ENCODE measurements around the gene STXBP6.
"Not testable (repeated sequence)": the region's sequence is repeated elsewhere in the genome, so short reads cannot be mapped to it uniquely, and the experiment has no call there.

STXBP6 gene

GRCh38 chr14:24982472-24983155 lies 67.3 kb downstream of the STXBP6 start:
- DNase-seq, result no peak

GRCh38 chr14:24979725-24980239 lies 70.2 kb downstream of the STXBP6 start:
- no peak for DNase-seq

DNA sequence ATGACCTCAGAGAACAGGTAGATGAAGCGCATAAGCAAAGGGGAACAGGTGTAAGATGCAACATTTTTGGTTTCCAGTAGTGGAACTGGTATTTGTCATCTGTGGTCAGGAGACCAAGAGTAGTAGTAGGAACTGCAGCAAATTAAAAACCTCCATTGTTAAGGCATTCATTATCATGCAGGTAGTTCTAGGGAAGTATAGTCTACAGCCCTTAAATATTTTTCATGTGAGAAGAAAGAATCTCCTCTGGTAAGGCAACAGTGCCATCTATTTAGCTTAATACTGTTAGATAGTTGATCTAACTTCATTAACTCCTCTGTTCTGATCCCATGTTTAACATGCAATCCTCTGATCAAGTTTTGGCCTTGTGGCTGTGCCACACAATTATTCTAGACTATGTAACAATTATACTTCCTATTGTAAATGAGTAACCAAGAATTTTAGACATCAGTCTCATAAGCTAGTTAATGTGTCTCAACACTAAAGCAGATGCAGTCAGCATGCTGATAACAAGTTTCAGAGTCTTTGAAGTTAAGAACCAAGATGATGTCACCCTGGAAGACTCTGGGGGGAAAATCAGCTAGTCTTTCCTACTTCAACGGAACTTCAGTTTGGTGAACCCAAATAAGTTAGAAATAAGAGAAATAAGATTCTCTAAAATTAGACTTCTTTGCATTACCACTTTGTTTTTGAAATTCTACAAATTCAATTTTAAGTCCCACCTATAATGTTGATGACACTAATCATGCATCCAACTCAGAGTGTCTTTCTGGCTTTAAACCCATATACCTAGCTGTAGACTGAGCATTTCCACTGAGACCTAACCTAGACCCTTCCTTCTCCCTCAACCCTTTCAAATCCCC lies 70.9 kb downstream of the STXBP6 start:
- DNase-seq, result no peak

DNA sequence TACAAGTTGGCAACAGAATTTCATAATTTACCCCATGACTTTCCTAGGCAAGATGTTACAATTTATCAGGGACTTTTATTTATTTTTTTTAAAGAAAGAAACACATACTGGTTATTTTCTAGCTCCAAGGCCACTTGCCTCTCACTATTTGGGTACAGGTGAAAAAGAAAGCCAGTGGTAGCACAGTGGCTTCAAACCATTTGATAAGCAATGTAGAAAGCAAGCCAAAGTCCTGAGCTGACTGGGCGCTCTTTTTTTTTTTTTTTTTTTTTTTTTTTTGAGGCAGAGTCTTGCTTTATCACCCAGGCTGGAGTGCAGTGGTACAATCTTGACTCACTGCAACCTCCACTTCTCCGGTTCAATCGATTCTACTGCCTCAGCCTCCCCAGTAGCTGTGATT lies 73.3 kb downstream of the STXBP6 start:
- no peak for DNase-seq

GRCh38 chr14:24975393-24975792 lies 74.6 kb downstream of the STXBP6 start:
- no peak for DNase-seq

GRCh38 chr14:24974591-24975374 lies 75.2 kb downstream of the STXBP6 start:
- no peak for DNase-seq

GRCh38 chr14:24972844-24973243 lies 77.1 kb downstream of the STXBP6 start:
- DNase-seq, result no peak

DNA sequence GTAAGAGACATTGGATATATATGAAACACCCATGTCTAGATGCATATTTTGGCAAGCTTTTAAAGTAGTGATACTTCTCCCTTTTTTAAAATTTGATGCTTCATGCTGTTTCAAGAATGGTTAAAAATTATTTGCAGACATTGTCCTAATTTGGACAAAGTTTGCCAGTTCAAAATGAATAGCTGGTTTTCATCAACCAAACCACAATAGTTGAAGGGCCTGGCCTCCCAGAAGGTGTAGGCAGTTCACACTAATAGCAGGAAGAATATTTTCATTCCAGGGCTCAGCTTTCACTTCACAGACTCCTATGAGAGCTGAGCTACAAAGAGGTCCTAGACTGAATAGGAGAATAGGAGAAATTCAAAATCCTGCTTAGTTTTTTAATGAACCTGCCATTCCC lies 78.7 kb downstream of the STXBP6 start:
- no peak for DNase-seq

DNA sequence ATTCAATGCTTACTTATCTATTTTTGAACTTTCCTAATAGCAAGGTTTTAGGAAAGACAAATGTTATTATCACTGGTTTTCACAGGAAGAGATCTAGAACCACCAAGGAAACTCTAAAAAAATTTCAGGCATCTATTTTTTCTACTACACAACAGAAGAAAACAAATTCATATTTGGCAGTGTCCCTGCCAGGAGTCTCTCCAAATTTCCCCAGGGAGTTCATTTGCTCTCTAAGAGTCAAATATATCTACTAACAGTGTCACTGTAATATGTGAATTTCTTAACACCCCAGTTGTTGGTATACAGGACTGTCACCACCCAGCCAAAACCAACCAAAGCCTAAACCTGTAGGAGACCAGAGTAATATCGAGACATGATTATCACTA lies 83.4 kb downstream of the STXBP6 start:
- DNase-seq, result no peak

GRCh38 chr14:24965934-24966578 lies 83.9 kb downstream of the STXBP6 start:
- DNase-seq, result peak; percentile 48

- no peak for DNase-seq
These were observed 84.4 kb downstream of the STXBP6 start for GRCh38 chr14:24965578-24965933.

DNA sequence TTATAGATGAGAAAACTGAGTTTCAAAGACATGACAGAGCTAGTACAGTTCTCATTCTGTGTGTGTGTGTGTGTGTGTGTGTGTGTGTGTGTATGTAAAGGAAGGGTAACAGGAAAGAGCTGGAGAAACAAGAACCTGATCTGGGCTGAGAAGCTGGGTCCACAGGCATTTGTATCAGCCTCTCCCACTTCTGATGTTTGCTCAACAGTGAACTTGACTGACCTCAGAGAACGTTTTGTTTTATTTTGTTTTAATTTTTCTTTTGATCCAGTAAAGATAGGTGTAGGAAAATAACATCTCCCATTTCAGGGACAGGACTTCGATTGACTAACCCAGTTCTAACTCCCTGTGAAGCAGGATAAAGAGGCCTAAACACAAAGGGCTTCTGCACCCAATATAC lies 85.4 kb downstream of the STXBP6 start:
- DNase-seq, result no peak

GRCh38 chr14:24964048-24964447 lies 85.9 kb downstream of the STXBP6 start:
- no peak for DNase-seq

DNA sequence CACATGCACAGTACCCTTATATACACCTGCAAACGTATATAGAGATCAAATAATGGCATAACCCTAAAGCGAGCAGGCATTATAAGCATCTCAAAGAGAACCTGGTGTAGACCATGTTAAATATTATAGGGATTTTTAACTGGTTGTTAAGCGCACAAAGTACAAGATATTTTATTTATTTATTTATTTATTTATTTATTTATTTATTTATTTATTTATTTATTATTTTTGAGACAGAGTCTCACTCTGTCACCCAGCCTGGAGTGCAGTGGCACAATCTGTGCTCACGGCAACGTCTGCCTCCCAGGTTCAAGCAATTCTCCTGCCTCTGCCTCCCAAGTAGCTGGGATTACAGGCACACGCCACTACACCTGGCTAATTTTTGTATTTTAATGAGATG lies 87.8 kb downstream of the STXBP6 start:
- DNase-seq, result not testable (repeated sequence)

DNA sequence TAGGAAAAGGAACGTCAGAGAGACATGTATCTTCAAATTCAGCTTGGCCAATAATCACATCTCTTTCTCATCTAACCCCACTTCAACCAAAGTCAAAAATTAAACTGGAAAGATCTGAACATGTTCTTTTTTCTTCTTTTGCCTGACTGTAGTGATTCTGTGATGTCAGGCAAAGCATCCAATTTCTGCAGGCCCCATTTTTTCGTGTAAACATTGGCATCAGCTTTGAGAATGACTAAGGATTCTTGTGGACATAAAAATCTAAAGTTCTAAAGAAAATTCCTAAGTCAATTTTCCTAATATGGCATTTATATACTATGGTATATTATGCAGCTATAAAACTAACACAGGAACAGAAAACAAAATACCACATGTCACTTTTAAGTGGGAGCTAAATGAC lies 89.1 kb downstream of the STXBP6 start:
- no peak for DNase-seq

- peak; percentile 46 for DNase-seq
These were observed 90.1 kb downstream of the STXBP6 start for GRCh38 chr14:24959791-24960331.

- no peak for DNase-seq
These were observed 91.7 kb downstream of the STXBP6 start for GRCh38 chr14:24958271-24958670.

- DNase-seq, result no peak
These were observed 92.1 kb downstream of the STXBP6 start for GRCh38 chr14:24957814-24958213.

DNA sequence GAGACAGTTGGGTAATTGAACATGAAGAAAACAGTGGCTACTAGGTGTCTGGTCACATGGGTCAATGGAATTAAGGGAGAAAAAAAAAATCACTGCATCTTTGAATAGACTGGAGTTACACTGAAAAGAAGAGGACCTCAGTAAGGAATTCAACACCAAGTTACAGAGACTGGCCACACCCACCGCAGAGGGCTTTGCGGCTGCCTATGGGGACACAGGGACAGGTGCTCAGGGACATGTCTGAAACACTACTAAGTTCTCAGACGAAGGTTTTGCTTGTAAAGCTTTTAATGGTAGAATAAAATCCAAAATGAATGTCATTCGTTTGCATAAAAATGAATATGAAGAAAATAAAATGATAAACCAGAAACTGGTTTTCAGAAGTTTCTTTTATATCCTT lies 93.8 kb downstream of the STXBP6 start:
- DNase-seq, result no peak

- no peak for DNase-seq
These were observed 95.3 kb downstream of the STXBP6 start for GRCh38 chr14:24954700-24955037.

GRCh38 chr14:24954037-24954699 lies 95.8 kb downstream of the STXBP6 start:
- DNase-seq, result no peak
